Measurements from ENCODE around the gene WDR90. TPM values are rescaled to one million over a fixed set of nuclear protein-coding genes. Genes with fewer than 3 reads are reported as not detected.
A peak's percentile ranks its signal among the peaks of the same experiment; 100 is the strongest.

Gene WDR90
- total and polyA plus RNA-seq, 7 donors = 4.0 to 9.7 (median 8.0) TPM

GRCh38 chr16:675884-676564, 26.9 kb downstream of the WDR90 start:
- DNase-seq (no peak), ATAC-seq (no peak)
- peak overlapping the region; percentile 46 for H3K4me3 ChIP-seq
- H3K36me3 ChIP-seq (ENCODE audit: insufficient read depth in 1 of 2, low read depth in 1 of 2) = peaks cover 4 to 27% of the 10 kb centered on the region in 2 donors
- no peak for TF ChIP-seq CTCF (IDR thresholded peaks at IDR 0.05)
- no peaks in the 10 kb centered on the region for H3K27me3 ChIP-seq (ENCODE audit: insufficient read depth in 3 of 3, low read length in 2 of 3)
- intact Hi-C loops (cut with DNase I) = no loop called here
- no peak overlapping the region for H3K27ac ChIP-seq
- H3K9me3 ChIP-seq = no peaks in the 10 kb centered on the region
- peaks cover 9% of the 10 kb centered on the region for H3K4me1 ChIP-seq
- WGBS, 3 donors = 33 to 35% (median 33%) methylated on average over 21 to 25 of the region's 25 CpGs

- no peak overlapping the region for H3K4me3 ChIP-seq
- peaks cover 4 to 23% of the 10 kb centered on the region in 2 donors for H3K36me3 ChIP-seq (ENCODE audit: insufficient read depth in 1 of 2, low read depth in 1 of 2)
- TF ChIP-seq CTCF (IDR thresholded peaks at IDR 0.05) = no peak
- peaks cover 14% of the 10 kb centered on the region for H3K4me1 ChIP-seq
- no peaks in the 10 kb centered on the region for H3K9me3 ChIP-seq
- no peak overlapping the region for H3K27ac ChIP-seq
- DNase-seq (no peak), ATAC-seq (no peak)
- no peaks in the 10 kb centered on the region for H3K27me3 ChIP-seq (ENCODE audit: insufficient read depth in 3 of 3, low read length in 2 of 3)
- 84 to 88% (median 87%) methylated on average over 21 of the region's 21 CpGs for WGBS, 3 donors
- intact Hi-C loops (cut with DNase I) = no loop called here
Measured at GRCh38 chr16:676565-676902, 27.4 kb downstream of the WDR90 start.

- 64 to 69% (median 67%) methylated on average over 23 of the region's 23 CpGs for WGBS, 3 donors
- TF ChIP-seq CTCF (IDR thresholded peaks at IDR 0.05) = no peak
- intact Hi-C loops (cut with DNase I) = no loop called here
- Histone ChIP-seq H3K27me3 (ENCODE audit: insufficient read depth in 3 of 3, low read length in 2 of 3) (no peaks in the 10 kb centered on the region), H3K36me3 (ENCODE audit: insufficient read depth in 1 of 2, low read depth in 1 of 2) (peaks cover 4 to 23% of the 10 kb centered on the region in 2 donors), H3K9me3 (no peaks in the 10 kb centered on the region), H3K27ac (no peak overlapping the region), H3K4me1 (peaks cover 18% of the 10 kb centered on the region), H3K4me3 (no peak overlapping the region)
- no peak for ATAC-seq
- DNase-seq = no peak
Measured at GRCh38 chr16:676913-677312, 27.7 kb downstream of the WDR90 start.

- WGBS, 3 donors = 50 to 56% (median 54%) methylated on average over 38 to 57 of the region's 57 CpGs
- ATAC-seq (no peak), DNase-seq (no peak)
- Histone ChIP-seq H3K9me3 (no peaks in the 10 kb centered on the region), H3K4me1 (peaks cover 24% of the 10 kb centered on the region), H3K27me3 (ENCODE audit: insufficient read depth in 3 of 3, low read length in 2 of 3) (no peaks in the 10 kb centered on the region), H3K36me3 (ENCODE audit: insufficient read depth in 1 of 2, low read depth in 1 of 2) (peaks cover 9 to 23% of the 10 kb centered on the region in 2 donors), H3K4me3 (no peak overlapping the region), H3K27ac (no peak overlapping the region)
- no peak for TF ChIP-seq CTCF (IDR thresholded peaks at IDR 0.05)
- intact Hi-C loops (cut with DNase I) = no loop called here
Measured at GRCh38 chr16:677316-678190, 28.4 kb downstream of the WDR90 start.

Data from psoas muscle (tissue), 8 donors.